A673 (cell line): Measurements from ENCODE around the gene VPS13D.

Source experiments
- EZH2 ChIP-seq: fragments of 200-600 bp; sonication (generic); IDR thresholded peaks from 2 replicates; pipeline ENCODE4 v1.6.1; 2017; ENCODE audit warnings: borderline replicate concordance, low read depth, mild to moderate bottlenecking, mixed read lengths, antibody characterized with exemption, low read length; ENCODE audit not compliant: poor library complexity, severe bottlenecking
- TF ChIP-seq, protein P1 (sequence below): fragments of 300-800, 200-600 bp; sonication (generic); conservative IDR thresholded peaks from 2 replicates; pipeline ENCODE4 v1.5.1; 2017; ENCODE audit warnings: low read depth, mild to moderate bottlenecking, antibody characterized with exemption, low read length, moderate library complexity, mixed read lengths

DNA sequence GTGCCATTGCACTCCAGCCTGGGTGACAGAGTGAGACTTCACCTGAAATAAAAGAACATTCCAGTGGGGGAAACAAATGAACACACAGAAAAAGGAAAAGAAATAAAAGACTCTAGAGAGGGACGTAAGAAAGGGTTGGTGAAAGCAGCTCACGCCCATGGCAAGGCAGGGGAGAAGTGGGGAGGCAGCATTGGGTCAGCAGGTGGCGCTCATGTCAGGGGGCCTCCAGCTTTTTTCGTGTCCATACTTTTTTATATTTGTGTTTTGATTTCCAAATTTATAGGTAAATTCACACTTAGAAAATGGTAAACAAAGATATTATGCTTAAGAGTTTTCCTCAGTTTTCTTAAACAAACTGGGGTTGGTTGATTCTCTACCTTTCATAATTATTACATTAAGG, 45.5 kb downstream of the VPS13D start:
- TF ChIP-seq, protein P1, sequence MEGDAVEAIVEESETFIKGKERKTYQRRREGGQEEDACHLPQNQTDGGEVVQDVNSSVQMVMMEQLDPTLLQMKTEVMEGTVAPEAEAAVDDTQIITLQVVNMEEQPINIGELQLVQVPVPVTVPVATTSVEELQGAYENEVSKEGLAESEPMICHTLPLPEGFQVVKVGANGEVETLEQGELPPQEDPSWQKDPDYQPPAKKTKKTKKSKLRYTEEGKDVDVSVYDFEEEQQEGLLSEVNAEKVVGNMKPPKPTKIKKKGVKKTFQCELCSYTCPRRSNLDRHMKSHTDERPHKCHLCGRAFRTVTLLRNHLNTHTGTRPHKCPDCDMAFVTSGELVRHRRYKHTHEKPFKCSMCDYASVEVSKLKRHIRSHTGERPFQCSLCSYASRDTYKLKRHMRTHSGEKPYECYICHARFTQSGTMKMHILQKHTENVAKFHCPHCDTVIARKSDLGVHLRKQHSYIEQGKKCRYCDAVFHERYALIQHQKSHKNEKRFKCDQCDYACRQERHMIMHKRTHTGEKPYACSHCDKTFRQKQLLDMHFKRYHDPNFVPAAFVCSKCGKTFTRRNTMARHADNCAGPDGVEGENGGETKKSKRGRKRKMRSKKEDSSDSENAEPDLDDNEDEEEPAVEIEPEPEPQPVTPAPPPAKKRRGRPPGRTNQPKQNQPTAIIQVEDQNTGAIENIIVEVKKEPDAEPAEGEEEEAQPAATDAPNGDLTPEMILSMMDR: peak; percentile 80
- no peak for TF ChIP-seq EZH2
